Osteoblast (primary cell): ENCODE results near the gene MECP2. TPM values are rescaled to one million over a fixed set of nuclear protein-coding genes. Genes with fewer than 3 reads are reported as not detected.

Experiments used
- DNase-seq: peaks from one replicate; pipeline ENCODE4 v3.0.0; 2011; ENCODE audit warnings: low spot score, mixed read lengths; ENCODE audit not compliant: insufficient read length; ENCODE audit errors: missing footprints
- H2AFZ ChIP-seq: 2 replicates; pipeline ENCODE4 v1.6.0; 2011; ENCODE audit warnings: mild to moderate bottlenecking, low read length
- H3K27ac ChIP-seq: 2 replicates; pipeline ENCODE4 v1.5.1; 2011; ENCODE audit warnings: mild to moderate bottlenecking, low read depth, low read length, moderate library complexity
- H3K27me3 ChIP-seq: 2 replicates; pipeline ENCODE4 v1.6.0; 2012; ENCODE audit warnings: mild to moderate bottlenecking, control low read depth, inconsistent platforms, low read length, moderate library complexity; ENCODE audit not compliant: insufficient read depth
- H3K36me3 ChIP-seq: 2 replicates; pipeline ENCODE4 v1.5.1; 2011; ENCODE audit warnings: mild to moderate bottlenecking, low read length, control low read depth, moderate library complexity; ENCODE audit not compliant: insufficient read depth
- H3K4me1 ChIP-seq: 2 replicates; pipeline ENCODE4 v1.5.1; 2011; ENCODE audit warnings: mild to moderate bottlenecking, low read length, control low read depth, moderate library complexity; ENCODE audit not compliant: insufficient read depth
- H3K4me2 ChIP-seq: 2 replicates; pipeline ENCODE4 v1.6.0; 2011; ENCODE audit warnings: mild to moderate bottlenecking, low read length; ENCODE audit not compliant: insufficient read depth
- H3K4me3 ChIP-seq: fragments of 200-600 bp; sonication (generic); 3 replicates; pipeline ENCODE4 v1.5.1; 2012; ENCODE audit warnings: mild to moderate bottlenecking, low read length, inconsistent platforms; ENCODE audit not compliant: insufficient read depth
- H3K79me2 ChIP-seq: 2 replicates; pipeline ENCODE4 v1.6.0; 2012; ENCODE audit warnings: mild to moderate bottlenecking, low read length, control low read depth, inconsistent platforms; ENCODE audit not compliant: insufficient read depth
- H3K9me3 ChIP-seq: 2 replicates; pipeline ENCODE4 v1.5.1; 2011; ENCODE audit warnings: low read depth, low read length, control low read depth
- H4K20me1 ChIP-seq: 2 replicates; pipeline ENCODE4 v1.6.0; 2012; ENCODE audit warnings: mild to moderate bottlenecking, low read length, control low read depth; ENCODE audit not compliant: insufficient read depth
- CTCF ChIP-seq: IDR thresholded peaks from 2 replicates; pipeline ENCODE4 v1.5.1; 2011; ENCODE audit warnings: mild to moderate bottlenecking, low read depth, low read length, moderate library complexity; ENCODE audit errors: extremely low read depth
- total RNA-seq: library from RNA; depleted of rRNA; stranded (reverse); fragments of >200 nt; gene quantifications from 2 replicates; pipeline ENCODE4 v1.2.3, GENCODE V29; 2012

Gene MECP2
- total RNA-seq, 1 donor = 31.1 TPM

- no peak for TF ChIP-seq CTCF
- Histone ChIP-seq H4K20me1 (no peaks in the 10 kb centered on the region), H3K4me2 (peak overlapping the region; percentile 81), H3K36me3 (peaks cover 20% of the 10 kb centered on the region), H3K79me2 (peaks cover 39% of the 10 kb centered on the region), H3K27ac (peak overlapping the region; percentile 69), H3K4me1 (peaks cover 16% of the 10 kb centered on the region), H3K9me3 (no peaks in the 10 kb centered on the region), H2AFZ (no peak overlapping the region), H3K27me3 (peaks cover under 1% of the 10 kb centered on the region), H3K4me3 (peak overlapping the region; percentile 72)
- peak; percentile 89 for DNase-seq
These were observed 78.4 kb downstream of the MECP2 start for GRCh38 chrX:154019061-154019621.

DNA sequence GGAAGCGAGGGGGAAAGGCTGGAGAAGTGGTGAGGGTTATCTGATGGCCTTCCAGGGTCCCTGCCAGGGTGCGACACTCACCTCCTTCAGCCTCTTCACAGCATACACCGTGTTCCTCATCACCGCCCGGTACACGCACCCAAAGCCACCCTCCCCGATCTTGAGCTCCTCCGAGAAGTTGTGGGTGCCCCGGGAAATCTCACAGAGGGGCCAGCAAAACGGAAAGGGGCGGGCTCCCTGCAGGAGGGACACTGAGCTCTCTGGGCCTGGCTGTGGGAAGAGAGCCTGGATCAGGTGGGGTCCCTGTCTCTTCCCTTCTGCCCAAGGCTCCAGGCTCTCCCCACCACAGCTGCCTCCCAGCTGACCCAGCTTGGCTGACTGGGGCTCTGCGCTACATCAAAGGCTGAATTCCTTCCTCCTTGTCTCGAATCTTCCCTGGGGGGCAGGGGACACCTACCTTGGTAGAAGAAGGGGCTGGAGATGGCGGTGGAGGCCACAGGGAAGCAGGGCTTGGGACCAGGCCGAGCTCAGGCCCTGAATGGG, 78.9 kb downstream of the MECP2 start:
- DNase-seq = peak; percentile 81
- peaks cover 20% of the 10 kb centered on the region for H3K36me3 ChIP-seq
- peak overlapping the region; percentile 72 for H3K4me3 ChIP-seq
- peak overlapping the region; percentile 81 for H3K4me2 ChIP-seq
- H3K27ac ChIP-seq = peak overlapping the region; percentile 69
- no peak for TF ChIP-seq CTCF
- H4K20me1 ChIP-seq = peaks cover 4% of the 10 kb centered on the region
- H3K9me3 ChIP-seq = no peaks in the 10 kb centered on the region
- H3K27me3 ChIP-seq = no peaks in the 10 kb centered on the region
- no peak overlapping the region for H2AFZ ChIP-seq
- H3K4me1 ChIP-seq = peaks cover 16% of the 10 kb centered on the region
- H3K79me2 ChIP-seq = peaks cover 39% of the 10 kb centered on the region

DNA sequence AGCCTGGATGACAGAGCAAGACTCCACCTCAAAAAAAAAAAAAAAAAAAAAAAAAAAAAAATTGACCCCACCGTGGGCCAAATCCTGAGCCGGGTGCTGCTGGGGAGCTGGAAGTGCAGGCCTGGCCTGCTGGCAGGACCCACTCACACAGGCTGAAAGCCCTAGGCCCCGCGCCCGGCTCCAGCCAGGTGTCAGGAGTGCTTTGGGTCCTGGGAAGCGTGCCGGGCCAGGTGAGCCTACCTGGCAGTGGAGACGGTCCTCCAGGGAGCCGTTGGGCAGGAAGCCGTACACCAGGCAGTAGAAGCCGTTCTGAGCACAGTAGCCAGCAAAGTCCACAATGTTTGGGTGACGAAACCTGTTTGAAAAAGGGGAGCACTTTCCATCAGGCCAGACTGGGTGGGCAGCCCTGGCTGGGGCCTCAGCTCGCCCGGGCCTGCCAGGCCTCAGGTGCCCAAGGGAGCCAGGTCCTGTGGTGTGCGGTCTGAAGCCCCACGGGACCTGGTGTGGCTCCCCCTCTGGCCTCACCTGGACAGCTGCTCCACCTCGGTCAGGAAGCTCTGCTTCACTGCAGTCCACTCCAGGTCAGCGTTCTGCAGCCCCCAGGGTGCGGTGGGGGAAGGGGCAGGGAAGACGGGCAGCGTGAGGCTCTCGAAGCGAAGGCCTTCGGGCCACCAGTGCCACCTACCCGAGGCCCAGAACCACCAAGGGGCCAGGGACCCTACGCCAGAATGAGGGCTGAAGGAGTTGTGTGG, 79.6 kb downstream of the MECP2 start:
- peaks cover 5% of the 10 kb centered on the region for H4K20me1 ChIP-seq
- H3K4me1 ChIP-seq = peaks cover 16% of the 10 kb centered on the region
- H3K9me3 ChIP-seq = no peaks in the 10 kb centered on the region
- H3K27ac ChIP-seq = peak overlapping the region; percentile 69
- peak overlapping the region; percentile 81 for H3K4me2 ChIP-seq
- peaks cover 26% of the 10 kb centered on the region for H3K36me3 ChIP-seq
- H3K79me2 ChIP-seq = peaks cover 41% of the 10 kb centered on the region
- H2AFZ ChIP-seq = no peak overlapping the region
- no peak for TF ChIP-seq CTCF
- no peaks in the 10 kb centered on the region for H3K27me3 ChIP-seq
- peak overlapping the region; percentile 72 for H3K4me3 ChIP-seq
- DNase-seq = peak; percentile 63
